Stimulated activated CD4-positive, alpha-beta T cell treated with anti-CD3 and anti-CD28 coated beads, Interleukin-1b, Interleukin-23, amount 100 ng/mL, for 1 hour (primary cell): Measurements from ENCODE around the gene ZDHHC12.
"Not testable (repeated sequence)": the region's sequence is repeated elsewhere in the genome, so short reads cannot be mapped to it uniquely, and the experiment has no call there.

Experiments used
- DNase-seq, 2 donors: peaks; one replicate each; pipeline ENCODE4 v3.0.0-alpha.2; 2020; ENCODE audit warnings: low read depth in 2 of 2

Gene ZDHHC12

DNA sequence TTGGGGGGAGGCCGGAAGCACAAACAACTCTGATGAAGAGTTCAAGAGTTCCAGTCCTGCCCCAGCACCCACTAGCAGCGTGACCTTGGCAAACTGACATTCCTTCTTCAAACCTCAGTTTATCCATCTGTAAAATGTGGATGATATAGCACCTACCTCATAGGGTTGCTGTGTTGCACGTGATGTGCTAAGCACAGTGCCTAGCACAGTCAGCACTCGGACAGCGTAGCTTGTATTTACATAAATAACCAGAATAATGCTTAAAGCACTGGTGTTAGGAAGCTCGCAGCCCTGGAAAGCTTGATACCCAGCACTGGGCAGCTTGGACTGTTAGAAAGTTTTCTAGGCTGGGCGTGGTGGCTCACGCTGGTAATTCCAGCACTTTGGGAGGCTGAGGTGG, 16.5 kb downstream of the ZDHHC12 start:
- no peak for DNase-seq

GRCh38 chr9:128706671-128707381, 17.1 kb downstream of the ZDHHC12 start:
- no peak for DNase-seq

DNA sequence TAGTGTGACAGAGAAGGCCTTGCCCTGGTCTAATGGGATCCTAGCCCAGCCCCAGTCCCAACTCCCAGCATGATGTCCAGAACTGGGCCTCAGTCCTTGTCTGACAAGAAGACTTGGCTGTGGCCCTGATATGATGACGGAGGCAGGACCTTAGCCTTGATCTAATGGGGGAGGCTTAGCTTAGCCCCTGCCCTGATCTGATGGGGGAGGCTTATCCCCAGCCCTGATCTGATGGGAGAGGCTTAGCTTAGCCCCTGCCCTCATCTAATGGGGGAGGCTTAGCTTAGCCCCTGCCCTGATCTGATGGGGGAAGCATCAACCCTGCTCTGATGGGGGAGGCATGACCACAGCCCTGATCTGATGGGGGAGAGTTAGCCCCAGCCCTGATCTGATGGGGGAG, 17.9 kb downstream of the ZDHHC12 start:
- DNase-seq, result no peak

- DNase-seq, result no peak
These were observed 18.6 kb downstream of the ZDHHC12 start for GRCh38 chr9:128705051-128705965.

GRCh38 chr9:128704356-128704670, 19.6 kb downstream of the ZDHHC12 start:
- no peak for DNase-seq

DNA sequence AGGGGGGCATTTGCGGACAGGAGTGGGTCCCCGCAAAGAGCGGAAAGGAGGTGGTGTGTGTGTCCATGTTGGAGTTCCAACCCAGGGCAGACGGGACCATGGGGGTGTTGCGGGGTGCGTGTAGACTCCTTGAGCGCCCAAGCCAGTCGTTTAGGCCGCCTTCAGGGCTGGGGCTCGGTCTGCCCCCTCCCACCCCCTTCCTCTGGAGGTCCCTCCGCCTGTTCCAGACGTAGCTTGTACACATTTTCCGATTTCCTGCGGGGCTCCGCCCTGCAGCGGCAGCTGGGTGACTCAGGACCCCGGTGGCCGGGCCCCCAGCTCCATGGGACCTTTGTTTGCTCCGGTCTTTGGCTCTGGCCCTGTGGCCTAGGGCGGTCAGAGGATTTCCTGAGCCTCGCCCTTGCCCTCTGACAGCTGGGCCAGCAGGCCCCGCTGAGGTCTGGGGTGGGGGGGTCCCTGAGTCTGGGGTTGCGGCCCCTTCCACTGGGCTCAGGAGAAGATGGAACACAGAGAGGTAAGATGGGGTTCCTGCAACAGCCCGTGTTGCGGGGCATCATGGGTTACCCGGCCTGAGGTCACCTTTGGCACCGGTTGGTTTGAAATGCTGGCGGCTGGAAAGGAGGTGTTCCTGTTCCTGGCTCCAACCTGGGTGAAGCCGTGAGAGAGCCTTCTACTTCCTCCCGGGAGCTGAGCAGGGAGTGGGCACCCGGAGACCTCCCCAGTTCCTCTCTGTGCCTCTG, 20.1 kb downstream of the ZDHHC12 start:
- DNase-seq, result no peak

DNA sequence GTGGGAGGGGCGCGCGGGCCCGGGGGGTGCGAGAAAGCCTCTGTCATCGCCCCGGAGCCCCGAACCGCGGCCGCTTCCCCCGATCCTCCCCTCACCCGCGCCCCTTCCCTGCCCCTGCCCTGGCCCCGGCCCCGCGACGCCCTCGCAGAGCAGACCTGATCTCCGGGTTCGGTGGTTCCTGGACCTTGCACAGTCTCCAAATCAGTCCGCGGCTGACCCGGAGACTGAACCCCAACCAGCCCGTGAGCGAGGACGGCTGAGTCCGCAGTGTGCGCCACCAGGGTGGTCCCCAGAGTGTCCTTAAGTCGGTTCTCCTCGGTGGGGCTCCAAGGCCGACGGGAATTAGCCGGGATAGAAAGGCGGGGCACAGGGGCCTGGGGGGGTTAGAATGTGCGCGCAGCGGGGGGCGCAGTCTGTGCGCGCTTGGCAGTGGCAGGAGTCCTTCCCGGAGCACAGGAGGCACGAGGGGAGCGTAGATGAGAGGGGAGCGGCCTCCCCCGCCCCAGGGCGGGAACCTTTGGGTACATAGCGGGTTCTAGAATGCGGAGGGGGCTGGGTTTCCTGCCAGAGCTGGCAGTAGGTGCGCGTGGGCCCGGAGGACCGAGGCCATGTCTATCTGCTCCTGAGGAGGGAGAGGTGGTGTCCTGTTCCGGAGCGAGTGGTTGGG, 20.8 kb downstream of the ZDHHC12 start:
- DNase-seq, result no peak

DNA sequence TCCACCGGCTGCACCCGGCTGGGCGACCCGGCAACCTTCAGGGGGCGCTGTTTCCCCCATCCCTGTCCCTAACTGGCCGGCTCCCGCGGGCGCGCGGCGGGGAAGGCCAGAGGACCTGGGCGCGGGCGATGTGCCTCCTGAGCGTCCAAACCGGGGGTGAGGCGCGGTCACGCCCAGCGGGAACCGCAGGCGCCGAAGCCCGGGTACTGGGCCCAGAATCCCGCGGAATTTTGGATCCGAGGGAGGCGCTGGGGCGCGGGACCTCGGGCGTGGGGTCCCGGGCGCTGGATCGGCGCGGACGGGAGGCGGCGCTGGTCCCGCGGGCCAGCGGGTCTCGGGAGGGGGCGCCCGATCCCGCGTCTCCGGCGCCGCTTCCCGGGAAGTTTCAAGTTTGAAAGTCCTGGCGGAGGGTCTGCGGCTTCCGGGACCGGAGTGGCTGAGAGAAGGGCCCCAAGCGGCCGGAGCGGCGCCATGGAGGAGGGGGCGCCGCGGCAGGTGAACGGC, 21.4 kb downstream of the ZDHHC12 start, which contains the start of gene PKN3:
Gene PKN3, plus strand, starts transcription at position 59 of the 504 bp plus-strand sequence. Its CDS starts 413 bp downstream, at position 472.
- peak; percentile 75 to 86 for DNase-seq

GRCh38 chr9:128701227-128701854, 22.6 kb downstream of the ZDHHC12 start:
- no peak for DNase-seq

- DNase-seq, result not testable (repeated sequence)
These were observed 24.7 kb downstream of the ZDHHC12 start for GRCh38 chr9:128699096-128699795.

DNA sequence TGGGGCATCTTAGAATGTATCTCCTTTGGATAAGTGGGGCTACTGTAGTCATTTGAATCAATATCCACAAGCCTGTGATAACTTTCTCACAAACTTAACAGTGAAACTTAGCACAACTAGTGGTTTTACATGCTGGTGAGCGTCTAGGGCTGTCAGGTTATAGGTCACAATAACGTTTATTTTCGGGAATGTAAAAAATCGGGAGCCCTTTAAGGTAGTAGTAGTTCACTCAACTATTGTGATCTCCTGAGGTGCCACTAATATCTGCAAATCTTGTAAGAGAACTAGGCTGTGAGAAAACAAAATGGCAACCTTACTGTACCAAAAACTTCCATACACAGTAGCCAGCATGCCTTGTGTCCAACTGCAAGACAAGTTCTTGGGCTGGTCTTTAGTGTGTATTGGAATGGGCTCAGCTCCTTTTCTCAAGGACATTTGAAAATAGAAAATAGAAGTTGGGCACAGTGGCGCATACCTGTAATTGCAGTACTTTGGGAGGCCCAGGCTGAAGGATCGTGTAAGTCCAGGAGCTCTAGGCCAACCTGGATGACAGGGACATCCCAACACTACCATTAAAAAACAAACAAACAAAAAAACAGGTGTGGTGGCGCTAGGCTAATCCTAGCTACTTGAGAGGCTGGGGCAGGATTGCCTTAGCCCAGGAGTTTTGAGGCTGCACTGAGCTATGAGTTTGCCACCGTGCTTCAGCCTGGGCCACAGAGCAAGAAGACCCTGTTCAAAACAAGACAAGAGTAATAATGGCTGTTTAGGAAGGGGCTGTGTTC, 26.8 kb downstream of the ZDHHC12 start:
- DNase-seq, result no peak

GRCh38 chr9:128694344-128694743, 29.6 kb downstream of the ZDHHC12 start:
- no peak for DNase-seq

- not testable (repeated sequence) for DNase-seq
These were observed 30.2 kb downstream of the ZDHHC12 start for GRCh38 chr9:128693738-128694137.

DNA sequence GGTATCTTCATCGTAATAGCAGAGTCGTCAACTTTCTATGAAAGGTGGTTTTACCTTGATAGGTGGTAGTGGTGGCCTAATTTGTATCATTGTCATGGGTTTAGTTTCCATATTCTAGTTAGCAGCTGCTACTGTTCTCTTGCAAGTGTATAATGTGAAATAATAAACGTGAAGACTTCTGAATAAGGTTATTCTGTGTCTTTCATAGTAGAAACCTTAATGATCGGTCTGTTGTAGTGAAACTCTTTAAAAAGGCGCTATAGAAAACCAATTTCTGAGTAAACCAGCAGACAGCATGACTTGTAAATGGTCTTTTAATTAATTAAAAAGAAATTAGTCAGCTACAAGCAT, 33.3 kb downstream of the ZDHHC12 start:
- no peak for DNase-seq

- no peak for DNase-seq
These were observed 33.9 kb downstream of the ZDHHC12 start for GRCh38 chr9:128689820-128690683.

DNA sequence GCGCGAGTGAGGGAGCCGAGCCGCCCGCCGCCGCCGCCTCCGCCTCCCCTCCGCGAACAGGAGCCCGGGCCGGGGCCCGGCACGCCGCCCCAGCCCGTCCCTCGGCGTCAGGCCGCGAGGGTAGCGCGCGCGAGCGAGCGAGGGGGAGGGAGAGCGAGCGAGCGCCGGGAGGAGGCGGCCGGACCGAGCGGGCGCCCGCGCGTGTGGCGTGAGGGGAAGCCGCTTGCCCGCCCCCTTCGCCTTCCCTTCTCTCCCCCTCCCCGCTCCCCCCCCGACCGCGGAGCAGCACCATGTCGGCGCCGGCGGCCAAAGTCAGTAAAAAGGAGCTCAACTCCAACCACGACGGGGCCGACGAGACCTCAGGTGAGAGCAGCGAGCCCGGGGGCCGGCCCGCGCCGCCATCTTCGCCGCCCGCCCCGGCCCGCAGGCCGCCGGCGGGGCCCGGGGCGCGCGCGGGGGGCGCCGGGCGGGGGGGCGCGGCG, 34.6 kb downstream of the ZDHHC12 start:
- peak in 1 of 2 donors; percentile 40 for DNase-seq

- peak; percentile 83 to 87 for DNase-seq
These were observed 35.2 kb downstream of the ZDHHC12 start, which contains the start of gene SET for GRCh38 chr9:128688501-128689292. Gene SET (plus strand): TSS chr9:128689222. CDS start chr9:128689583, 361 bp downstream.

GRCh38 chr9:128687453-128687852, 36.5 kb downstream of the ZDHHC12 start:
- no peak for DNase-seq
